ENCODE data around the gene CALD1.

CALD1 gene

GRCh38 chr7:134747326-134747725, 32.1 kb upstream of the CALD1 start:
- H2BK12ac ChIP-seq (ENCODE audit: low read length in 2 of 2): no peak overlapping the region
- no peaks in the 10 kb centered on the region for H3K79me1 ChIP-seq (replicated peaks; ENCODE audit: low read length, poor library complexity, severe bottlenecking)
- DNase-seq: no peak
- no peaks in the 10 kb centered on the region for H3K9me3 ChIP-seq (ENCODE audit: control insufficient read depth, low read length)
- peaks cover 5% of the 10 kb centered on the region for H3K4me1 ChIP-seq (ENCODE audit: control insufficient read depth, insufficient read depth, low read depth, low read length)
- H2BK120ac ChIP-seq (ENCODE audit: low read depth, low read length): no peak overlapping the region
- H4K91ac ChIP-seq (ENCODE audit: low read length): no peak overlapping the region
- no peak overlapping the region for H3K4ac ChIP-seq (ENCODE audit: low read depth in 1 of 2, low read length in 2 of 2)
- 95% methylated on average over 5 of the region's 5 CpGs for WGBS
- H3K23ac ChIP-seq (ENCODE audit: low read length in 2 of 2): no peak overlapping the region
- H3K18ac ChIP-seq (ENCODE audit: low read depth in 1 of 2, low read length in 2 of 2): peak overlapping the region in 1 of 2 experiments; percentile 59
- H3K9ac ChIP-seq (ENCODE audit: low read length): no peak overlapping the region
- H4K8ac ChIP-seq (ENCODE audit: low read length): no peak overlapping the region
- H3K4me3 ChIP-seq (ENCODE audit: insufficient read depth in 1 of 2, low read depth in 1 of 2, low read length in 2 of 2): peak overlapping the region in 1 of 2 experiments; percentile 59
- no peak overlapping the region for H2BK5ac ChIP-seq (ENCODE audit: low read depth, low read length, poor library complexity, severe bottlenecking)
- peak overlapping the region; percentile 29 for H2AFZ ChIP-seq (ENCODE audit: low read depth, low read length)
- no peak overlapping the region for H3K27ac ChIP-seq (ENCODE audit: low read length, poor library complexity, severe bottlenecking)
- H3K36me3 ChIP-seq (ENCODE audit: control insufficient read depth in 1 of 2, insufficient read depth in 2 of 2, low read depth in 1 of 2, low read length in 2 of 2): no peaks in the 10 kb centered on the region
- no peak overlapping the region for H2BK15ac ChIP-seq (ENCODE audit: low read depth, poor library complexity, severe bottlenecking)
- no peak overlapping the region for H3K14ac ChIP-seq (ENCODE audit: low read length in 2 of 2)
- H3K4me2 ChIP-seq (ENCODE audit: low read length, poor library complexity, severe bottlenecking): no peak overlapping the region
- H3K27me3 ChIP-seq (ENCODE audit: control insufficient read depth in 1 of 2, insufficient read depth in 1 of 2, low read length in 2 of 2): no peaks in the 10 kb centered on the region
- no peak overlapping the region for H2AK5ac ChIP-seq (ENCODE audit: low read length, severe bottlenecking)

GRCh38 chr7:134750083-134751062, 29.1 kb upstream of the CALD1 start:
- Histone ChIP-seq H2BK12ac (ENCODE audit: low read length in 2 of 2) (peak overlapping the region in 1 of 2 experiments; percentile 63), H3K27me3 (ENCODE audit: control insufficient read depth in 1 of 2, insufficient read depth in 1 of 2, low read length in 2 of 2) (no peaks in the 10 kb centered on the region), H2BK120ac (ENCODE audit: low read depth, low read length) (no peak overlapping the region), H2BK5ac (ENCODE audit: low read depth, low read length, poor library complexity, severe bottlenecking) (no peak overlapping the region), H3K27ac (ENCODE audit: low read length, poor library complexity, severe bottlenecking) (no peak overlapping the region), H3K79me1 (replicated peaks; ENCODE audit: low read length, poor library complexity, severe bottlenecking) (no peaks in the 10 kb centered on the region), H2BK15ac (ENCODE audit: low read depth, poor library complexity, severe bottlenecking) (no peak overlapping the region), H3K18ac (ENCODE audit: low read depth in 1 of 2, low read length in 2 of 2) (peak overlapping the region in 1 of 2 experiments; percentile 88), H3K4me2 (ENCODE audit: low read length, poor library complexity, severe bottlenecking) (no peak overlapping the region), H2AFZ (ENCODE audit: low read depth, low read length) (no peak overlapping the region), H3K9me3 (ENCODE audit: control insufficient read depth, low read length) (no peaks in the 10 kb centered on the region), H3K4me3 (ENCODE audit: insufficient read depth in 1 of 2, low read depth in 1 of 2, low read length in 2 of 2) (peak overlapping the region in 1 of 2 experiments; percentile 40), H3K4me1 (ENCODE audit: control insufficient read depth, insufficient read depth, low read depth, low read length) (no peaks in the 10 kb centered on the region), H2AK5ac (ENCODE audit: low read length, severe bottlenecking) (peak overlapping the region; percentile 76), H4K91ac (ENCODE audit: low read length) (no peak overlapping the region), H3K4ac (ENCODE audit: low read depth in 1 of 2, low read length in 2 of 2) (no peak overlapping the region), H4K8ac (ENCODE audit: low read length) (peak overlapping the region; percentile 72), H3K36me3 (ENCODE audit: control insufficient read depth in 1 of 2, insufficient read depth in 2 of 2, low read depth in 1 of 2, low read length in 2 of 2) (no peaks in the 10 kb centered on the region), H3K23ac (ENCODE audit: low read length in 2 of 2) (no peak overlapping the region), H3K9ac (ENCODE audit: low read length) (peak overlapping the region; percentile 46), H3K14ac (ENCODE audit: low read length in 2 of 2) (peak overlapping the region in 1 of 2 experiments; percentile 41)
- no peak for DNase-seq
- WGBS: 87% methylated on average over 6 of the region's 6 CpGs

GRCh38 chr7:134752006-134752760, 27.3 kb upstream of the CALD1 start:
- Histone ChIP-seq H3K27me3 (ENCODE audit: control insufficient read depth in 1 of 2, insufficient read depth in 1 of 2, low read length in 2 of 2) (no peaks in the 10 kb centered on the region), H3K4me2 (ENCODE audit: low read length, poor library complexity, severe bottlenecking) (no peak overlapping the region), H2AK5ac (ENCODE audit: low read length, severe bottlenecking) (no peak overlapping the region), H2AFZ (ENCODE audit: low read depth, low read length) (no peak overlapping the region), H3K4me1 (ENCODE audit: control insufficient read depth, insufficient read depth, low read depth, low read length) (no peaks in the 10 kb centered on the region), H2BK12ac (ENCODE audit: low read length in 2 of 2) (no peak overlapping the region), H3K27ac (ENCODE audit: low read length, poor library complexity, severe bottlenecking) (no peak overlapping the region), H2BK15ac (ENCODE audit: low read depth, poor library complexity, severe bottlenecking) (no peak overlapping the region), H3K4ac (ENCODE audit: low read depth in 1 of 2, low read length in 2 of 2) (no peak overlapping the region), H2BK120ac (ENCODE audit: low read depth, low read length) (no peak overlapping the region), H3K36me3 (ENCODE audit: control insufficient read depth in 1 of 2, insufficient read depth in 2 of 2, low read depth in 1 of 2, low read length in 2 of 2) (no peaks in the 10 kb centered on the region), H2BK5ac (ENCODE audit: low read depth, low read length, poor library complexity, severe bottlenecking) (no peak overlapping the region), H3K9ac (ENCODE audit: low read length) (peak overlapping the region; percentile 9), H3K9me3 (ENCODE audit: control insufficient read depth, low read length) (no peaks in the 10 kb centered on the region), H3K79me1 (replicated peaks; ENCODE audit: low read length, poor library complexity, severe bottlenecking) (no peaks in the 10 kb centered on the region), H4K91ac (ENCODE audit: low read length) (no peak overlapping the region), H3K18ac (ENCODE audit: low read depth in 1 of 2, low read length in 2 of 2) (no peak overlapping the region), H3K14ac (ENCODE audit: low read length in 2 of 2) (no peak overlapping the region), H3K23ac (ENCODE audit: low read length in 2 of 2) (no peak overlapping the region), H3K4me3 (ENCODE audit: insufficient read depth in 1 of 2, low read depth in 1 of 2, low read length in 2 of 2) (no peak overlapping the region), H4K8ac (ENCODE audit: low read length) (no peak overlapping the region)
- DNase-seq: peak; percentile 70
- 92% methylated on average over 5 of the region's 6 CpGs for WGBS
